Trophoblast cell (in vitro differentiated cells and primary cell): ENCODE measurements around the gene LGR4.
"Not testable (repeated sequence)": the region's sequence is repeated elsewhere in the genome, so short reads cannot be mapped to it uniquely, and the experiment has no call there.

Experiments
- DNase-seq, 2 donors: peaks; one replicate each; pipeline ENCODE4 v3.0.0-alpha.2; 2016
- H2AFZ ChIP-seq: 2 replicates; pipeline ENCODE4 v1.6.1; 2013; ENCODE audit warnings: low read length, moderate library complexity, mild to moderate bottlenecking; ENCODE audit not compliant: insufficient read depth, poor library complexity
- H2AK5ac ChIP-seq: 2 replicates; pipeline ENCODE4 v1.6.1; 2013; ENCODE audit warnings: mild to moderate bottlenecking, low read length
- H2BK120ac ChIP-seq: 2 replicates; pipeline ENCODE4 v1.6.1; 2013; ENCODE audit warnings: low read length, mild to moderate bottlenecking, moderate library complexity; ENCODE audit not compliant: insufficient read depth, poor library complexity
- H2BK12ac ChIP-seq: 2 replicates; pipeline ENCODE4 v1.6.1; 2013; ENCODE audit warnings: mild to moderate bottlenecking, low read length, moderate library complexity
- H2BK5ac ChIP-seq: 2 replicates; pipeline ENCODE4 v1.6.1; 2013; ENCODE audit warnings: low read length, low read depth, moderate library complexity, mild to moderate bottlenecking; ENCODE audit not compliant: poor library complexity
- H3K14ac ChIP-seq: 2 replicates; pipeline ENCODE4 v1.6.1; 2013; ENCODE audit warnings: mild to moderate bottlenecking, low read length
- H3K18ac ChIP-seq: 2 replicates; pipeline ENCODE4 v1.6.1; 2013; ENCODE audit warnings: mild to moderate bottlenecking, low read length
- H3K23ac ChIP-seq: 2 replicates; pipeline ENCODE4 v1.6.1; 2013; ENCODE audit warnings: low read length
- H3K27ac ChIP-seq: 2 replicates; pipeline ENCODE4 v1.5.1; 2013; ENCODE audit warnings: low read depth, mild to moderate bottlenecking, inconsistent platforms, low read length, moderate library complexity
- H3K27me3 ChIP-seq: 2 replicates; pipeline ENCODE4 v1.6.1; 2013; ENCODE audit warnings: inconsistent platforms, mild to moderate bottlenecking, low read length, moderate library complexity; ENCODE audit not compliant: insufficient read depth
- H3K36me3 ChIP-seq, 2 experiments: 1 replicate in 1 of 2; 2 replicates in 1 of 2; pipeline ENCODE4 v1.6.1; 2013; ENCODE audit warnings: low read length in 2 of 2, mild to moderate bottlenecking in 2 of 2, moderate library complexity in 1 of 2; ENCODE audit not compliant: insufficient read depth in 2 of 2, control insufficient read depth in 1 of 2
- H3K4ac ChIP-seq: 2 replicates; pipeline ENCODE4 v1.6.1; 2013; ENCODE audit warnings: low read depth, mild to moderate bottlenecking, low read length, moderate library complexity
- H3K4me1 ChIP-seq, 2 experiments: 1 replicate in 1 of 2; 2 replicates in 1 of 2; pipeline ENCODE4 v1.6.1; 2013; ENCODE audit warnings: low read length in 2 of 2, mild to moderate bottlenecking in 2 of 2, moderate library complexity in 1 of 2; ENCODE audit not compliant: insufficient read depth in 2 of 2, control insufficient read depth in 1 of 2
- H3K4me2 ChIP-seq: 2 replicates; pipeline ENCODE4 v1.6.1; 2013; ENCODE audit warnings: inconsistent platforms, mild to moderate bottlenecking, low read length, moderate library complexity
- H3K4me3 ChIP-seq: 2 replicates; pipeline ENCODE4 v1.5.1; 2013; ENCODE audit warnings: mild to moderate bottlenecking, low read depth, low read length, inconsistent platforms
- H3K79me1 ChIP-seq: one replicate; pipeline ENCODE4 v1.6.1; 2013; ENCODE audit warnings: low read length
- H3K79me2 ChIP-seq: 2 replicates; pipeline ENCODE4 v1.6.1; 2013; ENCODE audit warnings: low read length, mild to moderate bottlenecking; ENCODE audit not compliant: control insufficient read depth, insufficient read depth, poor library complexity
- H3K9ac ChIP-seq: 2 replicates; pipeline ENCODE4 v1.6.1; 2013; ENCODE audit warnings: mild to moderate bottlenecking, low read length
- H3K9me3 ChIP-seq: 2 replicates; pipeline ENCODE4 v1.6.1; 2013; ENCODE audit warnings: low read depth, mild to moderate bottlenecking, control low read depth, inconsistent platforms, low read length; ENCODE audit not compliant: insufficient read depth
- H4K12ac ChIP-seq: 2 replicates; pipeline ENCODE4 v1.6.1; 2013; ENCODE audit warnings: low read depth, mild to moderate bottlenecking, low read length, moderate library complexity
- H4K8ac ChIP-seq: 2 replicates; pipeline ENCODE4 v1.6.1; 2013; ENCODE audit warnings: low read depth, mild to moderate bottlenecking, low read length, moderate library complexity
- H4K91ac ChIP-seq: one replicate; pipeline ENCODE4 v1.6.1; 2013; ENCODE audit warnings: low read depth, mild to moderate bottlenecking, low read length, moderate library complexity
- WGBS: extraction: QIAGEN DNeasy Blood & Tissue Kit; methylation state at CpG from one replicate; pipeline ENCODE4 v1.1.7; 2013; ENCODE audit warnings: missing lambda C conversion rate; ENCODE audit not compliant: insufficient read length, insufficient coverage; ENCODE audit errors: extremely low coverage; 5-methylcytosine and 5-hydroxymethylcytosine counted together

Gene LGR4

DNA sequence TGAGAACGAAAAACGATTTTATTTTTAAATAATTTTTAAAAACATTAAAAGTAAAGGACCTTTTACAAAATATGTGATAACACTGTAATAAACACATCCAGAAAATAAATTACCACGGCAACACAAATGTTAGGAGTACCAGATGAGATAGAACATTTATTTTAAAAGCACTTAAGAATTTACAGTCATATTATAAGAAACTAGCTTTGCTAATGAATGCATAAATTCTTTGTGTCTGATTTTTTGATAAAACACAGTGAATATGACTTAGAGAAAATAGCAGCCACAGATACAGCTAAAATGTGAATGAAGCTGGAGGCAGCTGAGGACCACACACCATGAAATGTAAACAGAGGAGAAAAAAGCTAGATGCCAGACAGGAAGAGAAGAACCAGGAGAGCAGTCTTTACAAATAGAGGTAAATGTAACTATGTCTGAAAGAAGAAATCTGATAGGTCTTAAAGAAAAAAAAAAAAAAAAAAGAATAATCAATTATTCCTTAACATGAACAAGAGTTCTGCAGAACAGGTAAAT, 124.2 kb downstream of the LGR4 start:
- no peak overlapping the region for H2AFZ ChIP-seq
- H3K23ac ChIP-seq: no peak overlapping the region
- peaks cover 0 to 2% of the 10 kb centered on the region in 2 experiments for H3K36me3 ChIP-seq
- no peak overlapping the region for H4K8ac ChIP-seq
- no peak overlapping the region for H3K4me2 ChIP-seq
- peaks cover 7% of the 10 kb centered on the region for H3K79me1 ChIP-seq
- no peak overlapping the region for H2AK5ac ChIP-seq
- WGBS: no CpG with 5 or more reads among the region's 3 CpGs
- no peak overlapping the region for H3K4ac ChIP-seq
- no peak overlapping the region for H4K91ac ChIP-seq
- no peak overlapping the region for H3K9ac ChIP-seq
- H3K4me3 ChIP-seq: no peak overlapping the region
- no peak overlapping the region for H3K14ac ChIP-seq
- H2BK5ac ChIP-seq: no peak overlapping the region
- no peak overlapping the region for H2BK120ac ChIP-seq
- H2BK12ac ChIP-seq: no peak overlapping the region
- H3K4me1 ChIP-seq: no peaks in the 10 kb centered on the region
- H3K27me3 ChIP-seq: no peaks in the 10 kb centered on the region
- H4K12ac ChIP-seq: no peak overlapping the region
- no peaks in the 10 kb centered on the region for H3K9me3 ChIP-seq
- DNase-seq: no peak
- H3K79me2 ChIP-seq: no peaks in the 10 kb centered on the region
- no peak overlapping the region for H3K18ac ChIP-seq
- H3K27ac ChIP-seq: no peak overlapping the region

DNA sequence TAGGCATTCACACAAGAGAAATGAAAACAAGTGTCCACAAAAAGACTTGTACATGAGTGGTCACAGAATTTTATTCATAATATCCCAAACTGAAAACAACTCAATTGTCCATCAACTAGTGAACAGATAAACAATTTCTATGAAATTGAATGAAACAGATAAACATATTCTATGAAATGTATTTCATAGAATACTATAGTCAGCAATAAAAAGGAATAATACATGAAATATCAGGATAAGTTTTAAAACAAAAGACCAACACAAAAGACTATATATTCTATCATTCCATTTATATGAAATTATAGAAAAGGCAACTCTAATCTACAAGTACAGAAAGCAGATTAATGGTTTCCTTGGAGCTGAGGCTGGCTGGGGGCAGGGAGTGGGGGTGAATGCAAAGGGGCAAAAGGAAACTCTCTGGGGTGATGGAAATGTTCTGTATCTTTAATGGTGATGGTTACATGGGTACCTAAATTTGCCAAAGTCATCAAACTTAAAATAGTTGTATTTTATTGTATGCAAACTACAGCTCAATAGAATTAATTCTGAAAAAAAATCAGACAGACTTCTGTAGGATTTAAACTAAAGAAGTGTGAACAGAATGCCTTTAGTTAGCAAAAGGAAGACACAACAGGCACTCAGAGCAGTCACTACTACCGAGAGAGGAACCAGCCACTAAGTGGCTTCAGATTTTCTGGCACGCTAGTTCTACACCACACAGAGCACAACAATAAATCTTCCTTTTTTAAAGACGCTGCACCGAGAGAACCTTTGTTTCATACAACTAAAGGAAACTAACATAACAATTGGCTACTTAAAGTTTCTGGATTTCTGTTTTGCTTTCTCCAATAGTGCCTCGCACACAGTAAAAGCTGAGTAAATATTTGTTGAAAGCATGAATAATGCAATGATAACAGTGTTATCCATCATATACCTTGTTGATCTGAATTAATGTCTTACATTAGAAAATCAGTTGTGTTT, 124.9 kb downstream of the LGR4 start:
- Histone ChIP-seq H2BK120ac (peak overlapping the region; percentile 38), H3K36me3 (peaks cover 0 to 2% of the 10 kb centered on the region in 2 experiments), H3K9me3 (no peaks in the 10 kb centered on the region), H2BK12ac (no peak overlapping the region), H4K91ac (peak overlapping the region; percentile 28), H2AK5ac (no peak overlapping the region), H3K23ac (no peak overlapping the region), H3K27me3 (no peaks in the 10 kb centered on the region), H3K18ac (no peak overlapping the region), H3K4me1 (no peaks in the 10 kb centered on the region), H2BK5ac (no peak overlapping the region), H4K8ac (no peak overlapping the region), H3K4ac (no peak overlapping the region), H3K4me2 (no peak overlapping the region), H3K4me3 (no peak overlapping the region), H4K12ac (no peak overlapping the region), H3K14ac (no peak overlapping the region), H2AFZ (no peak overlapping the region), H3K79me2 (no peaks in the 10 kb centered on the region), H3K9ac (no peak overlapping the region), H3K79me1 (peaks cover 7% of the 10 kb centered on the region), H3K27ac (peak overlapping the region; percentile 71)
- no CpG with 5 or more reads among the region's 5 CpGs for WGBS
- DNase-seq: no peak

DNA sequence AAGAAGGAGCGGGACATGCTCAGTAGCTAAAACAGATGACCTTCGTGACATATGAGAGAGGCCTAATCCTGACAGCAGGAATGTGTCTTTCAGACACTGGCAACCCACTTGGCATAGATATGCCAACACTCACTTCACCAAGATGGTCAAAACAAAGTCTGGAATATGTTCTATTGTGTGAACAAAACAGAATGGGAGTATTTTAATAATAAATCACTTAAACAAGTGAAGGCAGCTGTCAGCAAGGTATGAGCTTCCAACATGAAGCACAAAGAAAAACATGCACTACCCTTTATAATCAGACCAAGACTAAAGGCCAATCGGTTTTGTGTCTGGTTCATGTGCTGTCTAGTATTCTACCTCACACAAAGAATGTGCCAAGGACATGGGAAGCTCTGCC, 132.6 kb downstream of the LGR4 start:
- Histone ChIP-seq H3K9ac (no peak overlapping the region), H2AK5ac (no peak overlapping the region), H3K9me3 (no peaks in the 10 kb centered on the region), H3K79me2 (no peaks in the 10 kb centered on the region), H3K4ac (no peak overlapping the region), H4K12ac (no peak overlapping the region), H3K27me3 (no peaks in the 10 kb centered on the region), H4K8ac (no peak overlapping the region), H3K79me1 (no peaks in the 10 kb centered on the region), H3K23ac (no peak overlapping the region), H3K27ac (peak overlapping the region; percentile 62), H3K18ac (no peak overlapping the region), H2BK120ac (no peak overlapping the region), H3K14ac (no peak overlapping the region), H3K4me1 (no peaks in the 10 kb centered on the region), H3K4me2 (no peak overlapping the region), H3K4me3 (no peak overlapping the region), H2BK5ac (peak overlapping the region; percentile 31), H2AFZ (no peak overlapping the region), H2BK12ac (no peak overlapping the region), H3K36me3 (peaks cover 0 to 3% of the 10 kb centered on the region in 2 experiments), H4K91ac (no peak overlapping the region)
- no CpG with 5 or more reads among the region's 3 CpGs for WGBS
- no peak for DNase-seq

DNA sequence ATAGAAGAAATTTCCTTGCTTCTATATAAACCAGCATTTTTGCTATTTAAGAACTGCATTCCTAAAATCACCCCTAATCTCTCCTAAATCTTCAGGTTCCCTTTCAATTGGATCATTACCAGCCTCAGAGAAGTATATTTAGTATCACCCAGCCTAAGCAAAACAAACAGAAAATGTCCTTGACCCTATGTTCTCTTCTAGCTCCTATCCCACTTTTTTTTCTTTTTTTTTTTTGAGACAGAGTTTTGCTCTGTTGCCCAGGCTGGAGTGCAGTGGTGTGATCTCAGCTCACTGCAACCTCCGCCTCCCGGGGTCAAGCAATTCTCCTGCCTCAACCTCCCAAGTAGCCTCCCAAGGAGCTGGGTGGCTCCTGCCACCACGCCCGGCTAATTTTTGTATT, 137.8 kb downstream of the LGR4 start:
- not testable (repeated sequence) for H3K36me3 ChIP-seq, H3K9me3 ChIP-seq, H3K79me2 ChIP-seq, H2AFZ ChIP-seq, H3K4me2 ChIP-seq, H3K27ac ChIP-seq, H3K4me3 ChIP-seq, H4K8ac ChIP-seq, H2AK5ac ChIP-seq, H4K12ac ChIP-seq, H3K4ac ChIP-seq, H3K9ac ChIP-seq, DNase-seq, H3K27me3 ChIP-seq, H3K4me1 ChIP-seq, H3K23ac ChIP-seq, H3K14ac ChIP-seq, H3K79me1 ChIP-seq, H2BK12ac ChIP-seq, H4K91ac ChIP-seq, H2BK120ac ChIP-seq, H3K18ac ChIP-seq, H2BK5ac ChIP-seq
- WGBS: no CpG with 5 or more reads among the region's 4 CpGs
